ENCODE results near the gene TEX52.

TEX52 gene

DNA sequence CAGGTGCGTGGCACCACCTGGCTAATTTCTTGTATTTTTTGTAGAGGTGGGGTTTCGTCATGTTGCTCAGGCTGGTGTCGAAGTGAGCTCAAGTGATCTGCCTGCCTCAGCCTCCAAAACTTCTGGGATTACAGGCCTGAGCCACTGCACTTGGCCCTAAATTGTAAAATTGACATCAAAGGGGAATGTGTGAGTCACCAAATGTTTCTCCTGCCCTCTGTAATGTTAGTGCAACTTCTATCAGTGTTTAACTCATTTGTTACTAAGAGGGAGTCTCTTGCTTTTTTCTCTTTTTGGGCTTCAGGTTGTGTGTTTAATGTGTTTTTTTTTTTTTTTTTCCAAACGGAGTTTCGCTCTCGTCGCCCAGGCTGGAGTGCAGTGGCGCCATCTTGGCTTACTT is 36.2 kb upstream of the TEX52 start:
- TF ChIP-seq, protein P1, sequence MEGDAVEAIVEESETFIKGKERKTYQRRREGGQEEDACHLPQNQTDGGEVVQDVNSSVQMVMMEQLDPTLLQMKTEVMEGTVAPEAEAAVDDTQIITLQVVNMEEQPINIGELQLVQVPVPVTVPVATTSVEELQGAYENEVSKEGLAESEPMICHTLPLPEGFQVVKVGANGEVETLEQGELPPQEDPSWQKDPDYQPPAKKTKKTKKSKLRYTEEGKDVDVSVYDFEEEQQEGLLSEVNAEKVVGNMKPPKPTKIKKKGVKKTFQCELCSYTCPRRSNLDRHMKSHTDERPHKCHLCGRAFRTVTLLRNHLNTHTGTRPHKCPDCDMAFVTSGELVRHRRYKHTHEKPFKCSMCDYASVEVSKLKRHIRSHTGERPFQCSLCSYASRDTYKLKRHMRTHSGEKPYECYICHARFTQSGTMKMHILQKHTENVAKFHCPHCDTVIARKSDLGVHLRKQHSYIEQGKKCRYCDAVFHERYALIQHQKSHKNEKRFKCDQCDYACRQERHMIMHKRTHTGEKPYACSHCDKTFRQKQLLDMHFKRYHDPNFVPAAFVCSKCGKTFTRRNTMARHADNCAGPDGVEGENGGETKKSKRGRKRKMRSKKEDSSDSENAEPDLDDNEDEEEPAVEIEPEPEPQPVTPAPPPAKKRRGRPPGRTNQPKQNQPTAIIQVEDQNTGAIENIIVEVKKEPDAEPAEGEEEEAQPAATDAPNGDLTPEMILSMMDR (IDR thresholded peaks at IDR 0.05; ENCODE audit: control insufficient read depth, extremely low read depth, insufficient read depth) = no peak
- no peak overlapping the region for H3K4me3 ChIP-seq (ENCODE audit: low read depth, low read length)
- no peak for DNase-seq (ENCODE audit: low read depth)

DNA sequence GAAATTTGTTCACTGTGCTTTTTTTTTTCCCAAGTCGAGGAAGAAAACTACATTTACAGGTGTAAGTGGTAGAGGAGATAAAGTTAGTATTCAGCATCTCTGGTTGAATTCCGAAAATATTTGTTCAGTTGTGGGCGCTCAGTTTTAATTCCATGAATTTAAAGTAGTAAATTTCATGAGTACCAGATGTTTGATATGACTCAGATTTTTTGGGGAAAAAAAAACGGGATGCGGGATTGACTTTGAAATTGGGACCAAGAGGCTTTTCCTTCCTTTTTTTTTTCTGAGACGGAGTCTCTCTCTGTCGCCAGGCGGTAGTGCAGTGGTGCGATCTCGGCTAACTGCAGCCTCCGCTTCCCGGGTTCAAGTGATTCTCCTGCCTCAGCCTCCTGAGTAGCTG is 35.4 kb upstream of the TEX52 start:
- DNase-seq (ENCODE audit: low read depth) = no peak
- TF ChIP-seq, protein P1 (IDR thresholded peaks at IDR 0.05; ENCODE audit: control insufficient read depth, extremely low read depth, insufficient read depth) = no peak
- H3K4me3 ChIP-seq (ENCODE audit: low read depth, low read length) = no peak overlapping the region

DNA sequence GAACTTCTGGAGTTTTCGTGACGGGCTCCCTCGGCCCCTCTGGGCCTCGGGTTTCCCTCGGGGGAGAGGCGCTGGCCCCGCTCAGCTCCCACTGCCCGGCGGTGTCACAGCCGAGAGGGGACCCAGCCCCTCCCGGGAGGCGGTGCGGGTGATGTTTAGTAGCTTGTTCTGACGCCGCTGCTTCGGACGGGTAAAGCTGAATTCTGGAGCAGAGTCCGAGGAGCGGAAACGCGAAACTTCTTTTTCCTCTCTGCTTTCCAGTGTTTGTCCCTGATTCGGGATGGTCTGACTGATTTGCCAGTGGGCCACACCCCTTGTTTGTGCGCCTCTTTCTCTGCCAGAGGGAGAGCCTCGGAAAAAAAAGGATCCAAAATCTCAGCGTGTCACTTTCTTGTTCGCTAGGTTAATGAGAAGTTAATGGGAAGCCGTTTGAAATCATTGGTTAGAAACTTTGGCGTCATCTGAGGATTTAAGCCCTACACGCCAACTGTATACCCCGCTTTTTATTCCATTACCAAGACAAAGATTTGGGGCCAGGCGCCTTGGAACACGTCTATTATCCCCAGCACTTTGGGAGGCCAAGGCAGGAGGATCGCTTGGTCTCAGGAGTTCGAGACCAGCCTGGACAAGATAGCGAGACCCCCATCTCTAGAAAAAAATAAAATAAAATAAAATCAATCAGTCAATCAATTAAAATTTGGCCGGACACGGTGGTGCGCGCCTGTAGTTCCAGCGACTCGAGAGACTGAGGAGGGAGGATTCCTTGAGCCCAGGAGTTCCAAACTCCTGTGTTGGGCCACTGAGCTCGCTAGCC is 34.6 kb upstream of the TEX52 start:
- H3K4me3 ChIP-seq (ENCODE audit: low read depth, low read length) = peak overlapping the region; percentile 95
- DNase-seq (ENCODE audit: low read depth) = no peak
- TF ChIP-seq, protein P1 (IDR thresholded peaks at IDR 0.05; ENCODE audit: control insufficient read depth, extremely low read depth, insufficient read depth) = no peak

DNA sequence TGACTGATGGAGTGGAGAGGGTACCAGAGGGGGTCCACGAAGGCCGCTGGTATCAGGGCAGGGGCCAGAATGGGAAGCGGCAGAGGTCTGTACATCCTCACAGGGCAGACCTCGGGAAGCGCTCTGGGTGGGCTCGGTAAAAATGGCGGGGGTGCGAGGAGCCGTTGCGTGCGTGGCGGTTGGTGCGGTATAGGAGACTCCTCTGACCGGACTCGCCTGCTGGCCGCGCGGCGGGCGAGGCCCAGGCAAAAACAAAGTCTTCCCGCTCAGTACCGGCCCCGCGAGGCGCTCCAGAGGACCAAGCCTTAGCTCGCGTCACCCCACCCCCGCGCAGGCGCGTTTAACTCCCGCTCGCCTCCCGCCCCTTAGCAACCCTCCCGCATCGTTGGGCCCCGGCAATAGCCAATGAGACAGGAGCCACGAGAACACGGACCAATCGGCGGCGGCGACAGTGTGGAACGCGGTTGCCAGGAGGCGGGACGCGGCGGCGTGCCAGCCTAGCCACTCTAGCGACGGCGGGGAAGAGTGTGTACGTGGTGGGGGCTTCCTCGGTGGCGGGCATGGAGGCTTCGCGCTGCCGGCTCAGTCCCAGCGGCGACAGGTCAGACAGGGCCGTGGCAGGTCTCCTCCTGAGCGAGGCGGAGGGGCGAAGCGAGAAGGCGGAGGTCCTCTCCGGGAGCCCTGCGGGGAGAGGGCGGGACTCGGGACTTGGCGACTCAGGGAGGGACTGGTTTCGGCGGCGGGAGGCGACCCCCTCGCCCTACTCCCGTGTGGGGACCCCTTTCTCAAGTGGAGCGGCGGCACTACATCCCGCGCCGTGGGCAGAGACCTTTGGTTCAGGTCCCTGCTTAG is 33.8 kb upstream of the TEX52 start, which contains the start of gene TULP3:
Gene TULP3 (plus strand): TSS at position 504 of the 852 bp plus-strand sequence. CDS start 57 bp downstream, at position 561.
- peak; percentile 88 for DNase-seq (ENCODE audit: low read depth)
- TF ChIP-seq, protein P1 (IDR thresholded peaks at IDR 0.05; ENCODE audit: control insufficient read depth, extremely low read depth, insufficient read depth) = no peak
- H3K4me3 ChIP-seq (ENCODE audit: low read depth, low read length) = peak within 1 kb of the TSS; percentile 95

DNA sequence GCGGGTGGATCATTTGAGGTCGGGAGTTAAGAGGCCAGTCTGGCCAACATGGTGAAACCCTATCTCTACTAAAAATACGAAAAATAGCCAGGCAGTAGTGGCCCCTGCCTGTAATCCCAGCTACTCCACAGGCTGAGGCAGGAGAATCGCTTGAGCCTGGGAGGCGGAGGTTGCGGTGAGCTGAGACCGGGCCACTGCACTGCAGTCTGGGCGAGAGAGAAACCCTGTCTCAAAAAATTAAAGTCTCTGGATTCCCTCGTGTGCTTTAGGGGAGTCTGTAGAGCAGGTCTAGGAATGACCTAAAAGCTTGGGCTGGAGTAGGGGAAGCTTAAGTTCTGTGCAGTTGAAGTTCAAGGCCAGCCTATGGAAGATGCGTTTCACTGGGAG is 33.2 kb upstream of the TEX52 start:
- H3K4me3 ChIP-seq (ENCODE audit: low read depth, low read length) = peak overlapping the region; percentile 95
- TF ChIP-seq, protein P1 (IDR thresholded peaks at IDR 0.05; ENCODE audit: control insufficient read depth, extremely low read depth, insufficient read depth) = no peak
- DNase-seq (ENCODE audit: low read depth) = no peak

DNA sequence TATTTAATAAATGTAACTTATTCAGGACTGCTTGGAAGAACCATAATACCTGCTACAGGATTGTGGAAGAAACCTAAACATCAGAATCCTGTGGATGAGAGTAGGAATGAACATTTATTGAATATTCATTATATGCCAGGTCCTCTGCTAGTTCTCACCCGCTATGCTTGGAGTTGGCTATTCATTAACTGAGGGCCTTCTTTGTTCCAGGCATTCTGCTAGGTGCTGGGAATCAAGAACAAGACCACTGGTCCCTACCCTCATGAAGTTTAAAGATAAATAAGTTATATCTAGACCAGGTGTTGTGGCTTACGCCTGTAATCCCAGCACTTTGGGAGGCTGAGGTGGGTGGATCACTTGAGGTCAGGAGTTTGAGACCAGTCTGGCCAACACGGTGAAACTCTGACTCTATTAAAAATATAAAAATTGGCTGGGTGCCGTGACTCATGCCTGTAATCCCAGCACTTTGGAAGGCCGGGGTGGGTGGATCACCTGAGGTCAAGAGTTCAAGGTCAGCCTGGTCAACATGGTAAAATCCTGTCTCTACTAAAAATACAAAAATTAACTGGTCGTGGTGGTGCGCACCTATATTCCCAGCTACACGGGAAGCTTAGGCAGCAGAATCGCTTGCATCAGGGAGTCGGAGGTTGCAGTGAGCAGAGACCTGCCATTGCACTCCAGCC is 30.1 kb upstream of the TEX52 start:
- DNase-seq (ENCODE audit: low read depth) = no peak
- TF ChIP-seq, protein P1 (IDR thresholded peaks at IDR 0.05; ENCODE audit: control insufficient read depth, extremely low read depth, insufficient read depth) = no peak
- H3K4me3 ChIP-seq (ENCODE audit: low read depth, low read length) = no peak overlapping the region

All from LNCaP clone FGC (cell line).